ENCODE results near the gene HMGB3.
A peak's percentile ranks its signal among the peaks of the same experiment; 100 is the strongest.
"Not testable (repeated sequence)": the region's sequence is repeated elsewhere in the genome, so short reads cannot be mapped to it uniquely, and the experiment has no call there.

Gene HMGB3

DNA sequence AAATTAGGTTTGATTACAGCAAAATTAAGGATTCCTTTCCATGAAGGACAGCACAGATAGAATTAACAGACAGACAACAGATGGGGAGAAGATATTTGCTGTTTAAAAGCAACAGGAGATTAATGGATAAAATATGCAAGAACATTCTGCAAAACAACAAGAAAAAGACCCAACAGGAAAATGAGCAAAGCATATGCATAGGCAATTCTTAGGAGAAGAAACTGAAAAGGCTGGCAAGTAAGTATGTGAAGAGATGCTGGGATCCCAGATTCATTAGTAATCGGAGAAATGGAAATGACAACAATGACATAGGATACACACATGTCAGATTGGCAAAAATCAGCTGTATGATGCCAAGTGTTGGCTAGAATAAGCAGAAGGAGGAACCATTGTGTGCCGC lies 27.5 kb upstream of the HMGB3 start:
- no peaks in the 10 kb centered on the region for H3K9me3 ChIP-seq (ENCODE audit: control insufficient read depth, low read length)
- no peaks in the 10 kb centered on the region for H3K36me3 ChIP-seq (ENCODE audit: control insufficient read depth, insufficient read depth, low read length)
- H3K9ac ChIP-seq = no peak overlapping the region
- peaks cover 2% of the 10 kb centered on the region for H3K4me1 ChIP-seq
- H3K4me3 ChIP-seq (ENCODE audit: low read depth, low read length) = no peak overlapping the region
- H3K27me3 ChIP-seq (ENCODE audit: control insufficient read depth, insufficient read depth, low read length) = no peaks in the 10 kb centered on the region
- H3K79me2 ChIP-seq = no peaks in the 10 kb centered on the region
- H2AFZ ChIP-seq = no peak overlapping the region
- H3K27ac ChIP-seq = no peak overlapping the region
- no peak overlapping the region for H3K4me2 ChIP-seq (ENCODE audit: low read length)
- TF ChIP-seq, protein P1, sequence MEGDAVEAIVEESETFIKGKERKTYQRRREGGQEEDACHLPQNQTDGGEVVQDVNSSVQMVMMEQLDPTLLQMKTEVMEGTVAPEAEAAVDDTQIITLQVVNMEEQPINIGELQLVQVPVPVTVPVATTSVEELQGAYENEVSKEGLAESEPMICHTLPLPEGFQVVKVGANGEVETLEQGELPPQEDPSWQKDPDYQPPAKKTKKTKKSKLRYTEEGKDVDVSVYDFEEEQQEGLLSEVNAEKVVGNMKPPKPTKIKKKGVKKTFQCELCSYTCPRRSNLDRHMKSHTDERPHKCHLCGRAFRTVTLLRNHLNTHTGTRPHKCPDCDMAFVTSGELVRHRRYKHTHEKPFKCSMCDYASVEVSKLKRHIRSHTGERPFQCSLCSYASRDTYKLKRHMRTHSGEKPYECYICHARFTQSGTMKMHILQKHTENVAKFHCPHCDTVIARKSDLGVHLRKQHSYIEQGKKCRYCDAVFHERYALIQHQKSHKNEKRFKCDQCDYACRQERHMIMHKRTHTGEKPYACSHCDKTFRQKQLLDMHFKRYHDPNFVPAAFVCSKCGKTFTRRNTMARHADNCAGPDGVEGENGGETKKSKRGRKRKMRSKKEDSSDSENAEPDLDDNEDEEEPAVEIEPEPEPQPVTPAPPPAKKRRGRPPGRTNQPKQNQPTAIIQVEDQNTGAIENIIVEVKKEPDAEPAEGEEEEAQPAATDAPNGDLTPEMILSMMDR (IDR thresholded peaks at IDR 0.05) = no peak

DNA sequence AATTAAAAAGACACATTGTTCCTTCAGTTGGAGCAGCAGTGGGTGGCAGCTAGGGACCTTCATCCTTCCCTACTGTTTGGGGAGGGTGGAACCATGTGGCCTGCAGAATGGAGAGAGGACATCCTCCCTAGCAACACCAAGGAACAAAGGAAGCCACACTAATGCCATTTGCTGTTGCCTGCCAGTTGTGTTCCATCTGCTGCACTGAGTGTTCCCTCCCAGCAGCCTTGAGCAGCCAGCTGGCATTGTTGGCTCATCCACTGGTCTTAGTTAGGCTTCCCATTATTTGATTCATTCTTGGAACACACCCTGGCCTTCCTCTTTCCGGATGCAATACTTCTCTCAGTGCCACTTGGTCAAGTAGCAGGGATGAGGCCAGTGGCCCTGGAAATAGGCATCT lies 25.0 kb upstream of the HMGB3 start:
- Histone ChIP-seq H3K36me3 (ENCODE audit: control insufficient read depth, insufficient read depth, low read length) (no peaks in the 10 kb centered on the region), H3K79me2 (no peaks in the 10 kb centered on the region), H2AFZ (no peak overlapping the region), H3K4me2 (ENCODE audit: low read length) (no peak overlapping the region), H3K9me3 (ENCODE audit: control insufficient read depth, low read length) (no peaks in the 10 kb centered on the region), H3K27ac (no peak overlapping the region), H3K9ac (no peak overlapping the region), H3K4me3 (ENCODE audit: low read depth, low read length) (no peak overlapping the region), H3K27me3 (ENCODE audit: control insufficient read depth, insufficient read depth, low read length) (no peaks in the 10 kb centered on the region), H3K4me1 (peaks cover 2% of the 10 kb centered on the region)
- TF ChIP-seq, protein P1 (IDR thresholded peaks at IDR 0.05) = no peak

DNA sequence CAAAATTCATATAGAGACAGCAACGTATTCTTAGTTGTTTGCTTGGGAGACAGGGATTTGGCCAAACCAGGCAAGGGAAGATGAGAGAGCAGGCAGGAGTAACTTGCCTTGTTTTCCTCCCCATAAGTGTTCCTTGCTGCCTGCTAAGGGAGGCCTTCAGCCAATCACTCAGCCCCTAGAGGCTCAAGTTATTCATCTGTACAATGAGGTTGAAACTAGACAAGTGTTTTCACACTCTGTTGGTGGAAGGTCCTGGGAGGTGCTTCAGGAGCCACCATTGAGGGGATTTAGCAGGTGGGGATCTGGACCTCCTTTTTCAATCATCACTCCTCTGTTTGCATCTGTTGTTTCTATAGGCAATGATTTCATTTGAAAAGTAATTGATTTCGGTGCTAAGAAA lies 23.6 kb upstream of the HMGB3 start:
- Histone ChIP-seq H3K27me3 (ENCODE audit: control insufficient read depth, insufficient read depth, low read length) (no peaks in the 10 kb centered on the region), H3K27ac (no peak overlapping the region), H3K4me3 (ENCODE audit: low read depth, low read length) (no peak overlapping the region), H3K4me1 (peaks cover 2% of the 10 kb centered on the region), H3K36me3 (ENCODE audit: control insufficient read depth, insufficient read depth, low read length) (no peaks in the 10 kb centered on the region), H3K9ac (no peak overlapping the region), H3K79me2 (no peaks in the 10 kb centered on the region), H3K4me2 (ENCODE audit: low read length) (no peak overlapping the region), H2AFZ (no peak overlapping the region), H3K9me3 (ENCODE audit: control insufficient read depth, low read length) (no peaks in the 10 kb centered on the region)
- TF ChIP-seq, protein P1 (IDR thresholded peaks at IDR 0.05) = no peak

DNA sequence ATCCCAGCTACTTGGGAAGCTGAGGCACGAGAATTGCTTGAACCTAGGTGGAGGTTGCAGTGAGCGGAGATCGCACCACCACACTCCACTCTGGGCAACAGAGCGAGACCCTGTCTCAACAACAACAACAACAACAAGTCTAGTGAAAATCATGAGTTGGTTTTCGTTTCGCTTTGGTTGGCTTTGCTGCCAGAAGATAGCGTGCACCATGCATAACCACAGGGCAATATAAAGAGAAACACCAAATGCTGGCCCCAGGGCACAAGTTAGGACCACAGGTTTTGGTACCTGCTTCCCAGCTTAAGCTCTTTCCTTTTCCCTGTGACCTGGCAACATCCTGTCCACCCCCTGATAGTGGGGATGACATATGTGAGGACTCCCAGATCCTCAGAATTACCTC lies 21.5 kb upstream of the HMGB3 start:
- TF ChIP-seq, protein P1 (IDR thresholded peaks at IDR 0.05) = no peak
- Histone ChIP-seq H3K4me2 (ENCODE audit: low read length) (no peak overlapping the region), H3K36me3 (ENCODE audit: control insufficient read depth, insufficient read depth, low read length) (no peaks in the 10 kb centered on the region), H3K9ac (no peak overlapping the region), H3K9me3 (ENCODE audit: control insufficient read depth, low read length) (no peaks in the 10 kb centered on the region), H2AFZ (no peak overlapping the region), H3K27ac (no peak overlapping the region), H3K4me3 (ENCODE audit: low read depth, low read length) (no peak overlapping the region), H3K27me3 (ENCODE audit: control insufficient read depth, insufficient read depth, low read length) (no peaks in the 10 kb centered on the region), H3K79me2 (no peaks in the 10 kb centered on the region), H3K4me1 (peaks cover 12% of the 10 kb centered on the region)

DNA sequence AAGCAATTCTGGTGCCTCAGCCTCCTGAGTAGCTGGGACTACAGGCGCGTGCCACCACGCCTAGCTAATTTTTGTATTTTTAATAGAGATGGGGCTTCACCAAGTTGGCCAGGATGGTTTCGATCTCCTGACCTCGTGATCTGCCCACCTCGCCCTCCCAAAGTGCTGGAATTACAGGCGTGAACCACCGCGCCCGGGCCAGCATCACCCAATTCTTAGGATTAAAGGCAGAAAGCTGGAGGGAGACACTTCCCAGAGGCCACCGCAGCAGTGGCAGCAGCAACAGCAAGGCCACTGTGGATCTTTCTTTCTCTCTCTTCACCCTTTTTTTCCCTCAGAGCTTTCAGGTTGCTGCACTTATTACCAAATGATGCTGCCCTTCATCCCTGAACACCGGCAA lies 18.7 kb upstream of the HMGB3 start:
- peak overlapping the region; percentile 97 for H3K27ac ChIP-seq
- not testable (repeated sequence) for H3K36me3 ChIP-seq (ENCODE audit: control insufficient read depth, insufficient read depth, low read length); H3K4me2 ChIP-seq (ENCODE audit: low read length); H3K9ac ChIP-seq; H3K27me3 ChIP-seq (ENCODE audit: control insufficient read depth, insufficient read depth, low read length); H3K79me2 ChIP-seq; H3K4me3 ChIP-seq (ENCODE audit: low read depth, low read length); H3K9me3 ChIP-seq (ENCODE audit: control insufficient read depth, low read length)
- H3K4me1 ChIP-seq = peaks cover 17% of the 10 kb centered on the region
- H2AFZ ChIP-seq = peak overlapping the region; percentile 56
